22Rv1 (cell line): ENCODE results near the gene TRDN.

Source experiments
- ZFX ChIP-seq: fragments of 450-650 bp; IDR thresholded peaks from 2 replicates; pipeline ENCODE4 v1.6.1; 2017; ENCODE audit warnings: antibody characterized with exemption, borderline replicate concordance
- TF ChIP-seq, protein P1 (sequence below): fragments of 450-650 bp; IDR thresholded peaks from 2 replicates; pipeline ENCODE4 v1.5.1; 2017; ENCODE audit warnings: mild to moderate bottlenecking

DNA sequence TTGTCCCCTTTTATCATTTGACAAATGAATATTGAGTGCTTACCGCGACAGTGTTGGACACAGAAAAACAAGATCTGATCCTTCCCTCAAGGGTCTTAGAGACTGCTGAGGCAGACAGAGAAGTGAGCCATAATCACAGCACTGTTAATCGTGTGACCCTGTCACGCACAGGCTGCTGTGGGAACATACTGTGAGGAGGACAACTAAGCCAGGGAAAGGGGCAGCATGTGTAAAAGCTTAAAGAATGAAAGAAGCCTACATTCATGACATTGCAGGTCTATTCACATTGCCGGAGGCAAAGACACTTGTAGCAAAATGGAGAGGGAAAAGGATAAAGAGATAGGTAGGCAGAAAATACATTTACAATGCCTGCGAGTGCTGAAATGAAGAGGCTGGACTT is 32.7 kb downstream of the TRDN start:
- TF ChIP-seq, protein P1, sequence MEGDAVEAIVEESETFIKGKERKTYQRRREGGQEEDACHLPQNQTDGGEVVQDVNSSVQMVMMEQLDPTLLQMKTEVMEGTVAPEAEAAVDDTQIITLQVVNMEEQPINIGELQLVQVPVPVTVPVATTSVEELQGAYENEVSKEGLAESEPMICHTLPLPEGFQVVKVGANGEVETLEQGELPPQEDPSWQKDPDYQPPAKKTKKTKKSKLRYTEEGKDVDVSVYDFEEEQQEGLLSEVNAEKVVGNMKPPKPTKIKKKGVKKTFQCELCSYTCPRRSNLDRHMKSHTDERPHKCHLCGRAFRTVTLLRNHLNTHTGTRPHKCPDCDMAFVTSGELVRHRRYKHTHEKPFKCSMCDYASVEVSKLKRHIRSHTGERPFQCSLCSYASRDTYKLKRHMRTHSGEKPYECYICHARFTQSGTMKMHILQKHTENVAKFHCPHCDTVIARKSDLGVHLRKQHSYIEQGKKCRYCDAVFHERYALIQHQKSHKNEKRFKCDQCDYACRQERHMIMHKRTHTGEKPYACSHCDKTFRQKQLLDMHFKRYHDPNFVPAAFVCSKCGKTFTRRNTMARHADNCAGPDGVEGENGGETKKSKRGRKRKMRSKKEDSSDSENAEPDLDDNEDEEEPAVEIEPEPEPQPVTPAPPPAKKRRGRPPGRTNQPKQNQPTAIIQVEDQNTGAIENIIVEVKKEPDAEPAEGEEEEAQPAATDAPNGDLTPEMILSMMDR, result no peak
- no peak for TF ChIP-seq ZFX
